ENCODE results near the gene ADSS1.
"Not testable (repeated sequence)": the region's sequence is repeated elsewhere in the genome, so short reads cannot be mapped to it uniquely, and the experiment has no call there.

ADSS1 gene

DNA sequence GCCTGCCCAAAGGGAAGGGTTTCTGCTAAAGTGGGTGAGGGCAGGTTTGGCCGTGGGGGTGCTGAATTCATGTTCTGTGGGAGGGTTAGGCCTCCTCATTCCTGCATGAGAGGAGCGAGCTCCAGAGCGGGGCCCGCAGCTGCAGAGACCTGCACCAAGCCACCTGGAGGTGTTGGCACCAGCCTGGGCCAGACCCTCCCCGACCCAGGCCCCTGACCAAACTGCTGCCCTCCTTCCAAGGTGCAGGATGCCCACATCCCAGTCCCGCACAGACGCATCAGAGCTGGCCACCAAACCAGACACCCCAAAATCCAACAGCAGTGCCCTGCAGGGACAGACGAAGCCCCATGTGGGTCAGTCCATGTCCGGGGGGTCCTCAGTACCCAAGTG is 10.6 kb downstream of the ADSS1 start:
- DNase-seq (ENCODE audit: low read depth) = no peak

DNA sequence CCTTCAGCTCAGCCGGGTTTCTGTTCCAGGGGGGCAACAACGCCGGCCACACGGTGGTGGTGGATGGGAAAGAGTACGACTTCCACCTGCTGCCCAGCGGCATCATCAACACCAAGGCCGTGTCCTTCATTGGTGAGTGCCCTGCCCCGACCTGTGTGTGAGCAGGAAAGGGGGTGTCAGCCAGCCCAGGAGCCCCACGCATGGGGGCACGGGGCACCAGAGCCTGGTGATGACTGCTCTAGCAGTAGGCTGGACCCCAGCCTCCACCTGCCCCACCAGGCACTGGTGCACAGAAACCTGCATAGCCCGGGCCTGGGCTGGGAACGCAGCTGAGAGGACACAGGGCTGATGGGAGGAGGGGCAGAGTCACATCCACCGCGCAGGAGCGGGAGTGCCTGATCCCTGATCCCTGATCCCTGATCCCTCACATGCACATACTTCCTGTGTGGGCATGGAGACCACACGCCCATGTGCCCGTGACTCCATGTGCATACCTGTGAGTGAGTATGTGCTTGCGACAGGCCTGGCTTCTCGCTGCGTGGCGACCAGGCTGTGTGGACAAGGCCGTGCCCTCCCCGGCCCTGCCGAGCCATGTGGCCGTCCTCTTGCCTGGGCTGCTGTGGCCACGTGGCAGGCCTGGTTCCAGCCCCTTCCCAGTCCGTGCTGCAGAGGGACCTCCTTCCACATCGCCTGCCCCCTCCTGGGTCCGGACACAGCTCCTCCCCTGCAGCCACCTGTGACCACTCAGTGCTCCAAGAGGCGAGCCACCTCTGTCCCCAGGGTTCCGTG is 11.2 kb downstream of the ADSS1 start:
- no peak for DNase-seq (ENCODE audit: low read depth)

DNA sequence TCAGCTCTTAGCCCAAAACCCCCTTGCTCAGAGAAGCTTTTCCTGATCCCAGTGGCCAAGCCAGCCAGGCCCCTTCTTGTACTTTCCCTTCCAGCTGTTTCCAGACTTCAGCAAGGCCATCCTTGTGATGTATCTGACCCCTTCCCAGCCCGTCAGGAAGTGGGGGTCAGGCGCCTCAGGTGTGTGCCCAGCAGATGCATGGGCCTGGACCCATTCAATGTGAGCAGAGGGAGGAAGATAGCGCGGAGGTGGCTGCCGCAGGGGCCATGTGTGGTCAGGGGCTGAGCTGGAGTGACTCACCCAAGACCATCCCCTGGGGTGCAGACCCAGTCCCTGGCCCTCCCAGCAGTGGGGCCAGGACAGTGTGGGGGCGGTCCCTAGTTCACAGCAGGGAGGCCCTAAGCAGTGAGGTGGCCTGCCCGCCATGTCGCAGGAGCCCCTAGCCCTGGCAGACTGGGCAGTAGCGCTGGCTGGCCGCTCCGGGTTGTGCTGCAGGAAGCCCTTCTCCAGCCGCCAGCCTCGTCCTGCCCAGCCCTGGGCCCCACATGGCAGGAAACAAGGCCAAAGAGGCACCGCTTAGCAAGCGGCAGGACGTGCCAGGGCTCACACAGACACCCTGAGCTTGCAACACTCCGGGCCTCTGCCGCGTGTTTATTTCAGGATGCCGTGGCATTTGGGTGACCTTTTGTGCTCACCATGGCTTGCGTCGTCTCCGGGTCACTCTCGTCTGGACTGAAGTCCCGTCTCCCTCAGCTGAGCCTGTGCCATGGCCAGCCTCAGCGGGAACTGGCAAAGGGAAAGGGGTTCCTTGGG is 12.0 kb downstream of the ADSS1 start:
- DNase-seq (ENCODE audit: low read depth) = peak; percentile 56

DNA sequence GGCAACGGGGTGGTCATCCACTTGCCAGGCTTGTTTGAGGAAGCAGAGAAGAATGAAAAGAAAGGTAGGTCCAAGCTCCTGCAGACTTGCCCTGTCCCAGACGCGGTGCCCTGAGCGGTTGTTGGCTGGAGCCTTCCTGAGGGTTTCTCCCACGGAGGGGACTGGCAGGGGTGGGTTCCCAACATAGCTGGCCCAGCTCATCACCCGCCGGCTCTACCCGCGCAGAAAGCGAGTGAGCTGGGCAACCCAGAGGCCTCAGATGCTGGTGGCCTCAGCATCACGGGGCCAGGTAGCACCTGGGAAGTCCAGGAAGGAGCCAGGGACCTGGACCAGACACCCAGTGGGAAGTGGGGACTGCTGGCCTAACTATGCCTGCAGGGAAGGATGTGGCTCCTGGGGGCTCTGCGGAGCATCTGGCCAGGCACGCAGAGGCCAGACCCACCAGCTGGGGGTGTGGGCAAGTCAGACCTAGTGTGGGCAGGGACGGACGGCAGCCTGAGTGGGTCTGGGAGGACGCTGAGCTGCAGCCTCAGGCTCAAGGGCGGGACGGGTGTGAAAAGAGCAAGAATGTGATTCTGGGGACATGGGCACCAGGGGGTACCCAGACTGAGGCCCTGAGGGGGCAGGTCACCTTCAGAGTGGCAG is 14.5 kb downstream of the ADSS1 start:
- DNase-seq (ENCODE audit: low read depth) = no peak

DNA sequence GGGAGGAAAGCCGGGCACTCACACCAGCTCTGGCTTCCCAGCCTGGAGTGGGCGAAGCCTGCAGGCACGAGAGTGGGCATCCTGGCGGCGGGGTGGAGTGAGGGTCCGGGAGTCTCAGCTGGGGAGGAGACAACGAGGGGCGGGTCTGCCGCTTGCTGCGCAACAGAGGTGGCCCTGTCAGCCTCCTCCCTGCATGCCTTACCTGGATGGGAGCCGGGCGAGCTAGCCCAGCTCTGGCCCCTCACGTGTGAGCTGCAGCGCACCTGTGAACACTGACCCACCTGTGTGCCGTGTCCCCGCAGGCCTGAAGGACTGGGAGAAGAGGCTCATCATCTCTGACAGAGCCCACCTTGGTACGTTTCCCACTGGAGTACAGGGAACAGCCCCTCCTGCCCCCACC is 15.0 kb downstream of the ADSS1 start:
- no peak for DNase-seq (ENCODE audit: low read depth)

DNA sequence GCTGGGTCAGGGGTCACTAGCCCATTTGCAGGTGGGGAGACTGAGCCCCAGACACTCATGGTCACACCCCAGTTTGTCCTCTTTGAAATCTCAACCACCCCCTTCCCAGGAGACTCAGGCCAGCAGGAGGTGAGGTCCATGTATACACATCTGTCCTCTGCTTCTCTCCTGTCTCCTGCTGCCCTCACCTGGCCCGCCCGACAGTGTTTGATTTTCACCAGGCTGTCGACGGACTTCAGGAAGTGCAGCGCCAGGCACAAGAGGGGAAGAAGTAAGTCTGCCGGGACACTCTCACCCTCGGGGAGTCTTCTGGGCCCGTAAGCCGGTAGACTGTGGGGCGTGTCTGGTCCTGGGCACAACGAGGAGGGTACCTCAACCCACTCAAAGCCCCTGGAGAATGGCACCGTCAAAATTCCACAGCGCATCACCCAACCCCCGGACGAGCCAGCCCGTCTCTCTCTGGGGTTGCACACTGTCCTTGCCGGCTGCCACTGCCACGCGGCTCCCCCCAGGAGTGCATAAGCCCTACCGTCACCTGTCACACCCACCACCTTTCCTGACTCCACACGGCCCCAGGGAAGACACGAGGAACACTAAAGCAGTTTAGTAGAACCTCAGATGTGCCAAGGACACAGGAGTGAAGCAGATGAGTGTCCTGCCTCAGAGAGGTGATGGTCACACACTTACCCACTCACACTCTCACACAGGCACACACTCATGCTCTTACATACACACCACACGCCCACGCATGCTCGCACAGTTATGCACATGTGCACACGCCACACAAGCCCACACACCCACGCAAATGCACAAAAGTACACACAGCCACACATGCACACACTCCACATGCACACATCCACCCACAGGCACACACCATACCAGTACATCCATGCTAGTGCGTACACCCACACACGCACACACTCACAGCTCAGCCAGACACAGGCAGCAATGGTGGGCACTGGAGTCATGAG is 15.8 kb downstream of the ADSS1 start:
- DNase-seq (ENCODE audit: low read depth) = no peak

DNA sequence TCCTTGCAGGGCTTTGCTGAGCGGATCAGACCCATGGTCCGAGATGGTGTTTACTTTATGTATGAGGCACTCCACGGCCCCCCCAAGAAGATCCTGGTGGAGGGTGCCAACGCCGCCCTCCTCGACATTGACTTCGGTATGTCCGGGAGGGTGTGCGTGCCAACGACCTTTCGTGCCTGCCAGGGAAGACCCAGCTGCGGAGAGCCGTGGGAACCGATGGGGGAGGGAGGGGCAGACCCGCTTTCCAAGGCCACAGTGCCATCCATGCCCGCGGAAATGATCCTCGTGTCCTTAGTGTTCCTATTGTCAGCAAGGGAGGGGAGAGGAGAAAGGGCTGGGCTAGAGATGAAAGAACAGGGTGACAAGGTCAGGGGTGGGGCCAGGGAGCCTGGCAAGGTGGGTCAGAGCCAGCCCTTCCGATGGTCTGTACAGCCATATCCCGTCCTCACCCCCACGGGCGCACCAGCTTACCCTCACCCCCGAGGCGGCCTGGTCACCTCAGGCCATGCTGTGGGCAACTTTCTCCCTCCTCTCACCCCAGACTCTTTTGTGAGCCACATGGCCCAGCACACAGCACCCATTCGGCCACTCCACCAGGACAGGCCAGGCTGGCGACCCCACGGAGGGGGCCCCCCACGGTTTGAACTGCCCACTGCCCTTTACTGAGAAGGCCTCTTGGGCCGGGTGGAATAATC is 17.2 kb downstream of the ADSS1 start:
- DNase-seq (ENCODE audit: low read depth) = no peak

DNA sequence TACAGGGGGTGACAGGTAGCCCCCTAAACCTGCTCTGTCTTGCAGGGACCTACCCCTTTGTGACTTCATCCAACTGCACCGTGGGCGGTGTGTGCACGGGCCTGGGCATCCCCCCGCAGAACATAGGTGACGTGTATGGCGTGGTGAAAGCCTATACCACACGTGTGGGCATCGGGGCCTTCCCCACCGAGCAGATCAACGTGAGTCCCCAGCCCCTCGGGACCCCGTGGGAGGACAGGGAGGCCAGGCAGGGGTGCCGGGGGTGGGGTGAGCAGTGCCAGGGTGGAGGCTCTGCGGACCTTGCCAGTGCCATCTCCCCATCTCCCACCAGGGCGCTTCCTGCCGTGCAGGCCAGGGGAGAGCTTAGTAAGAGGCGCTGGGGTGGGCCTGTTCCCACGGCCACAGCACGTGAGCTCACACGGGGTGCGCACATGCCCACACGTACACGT is 17.8 kb downstream of the ADSS1 start:
- no peak for DNase-seq (ENCODE audit: low read depth)

DNA sequence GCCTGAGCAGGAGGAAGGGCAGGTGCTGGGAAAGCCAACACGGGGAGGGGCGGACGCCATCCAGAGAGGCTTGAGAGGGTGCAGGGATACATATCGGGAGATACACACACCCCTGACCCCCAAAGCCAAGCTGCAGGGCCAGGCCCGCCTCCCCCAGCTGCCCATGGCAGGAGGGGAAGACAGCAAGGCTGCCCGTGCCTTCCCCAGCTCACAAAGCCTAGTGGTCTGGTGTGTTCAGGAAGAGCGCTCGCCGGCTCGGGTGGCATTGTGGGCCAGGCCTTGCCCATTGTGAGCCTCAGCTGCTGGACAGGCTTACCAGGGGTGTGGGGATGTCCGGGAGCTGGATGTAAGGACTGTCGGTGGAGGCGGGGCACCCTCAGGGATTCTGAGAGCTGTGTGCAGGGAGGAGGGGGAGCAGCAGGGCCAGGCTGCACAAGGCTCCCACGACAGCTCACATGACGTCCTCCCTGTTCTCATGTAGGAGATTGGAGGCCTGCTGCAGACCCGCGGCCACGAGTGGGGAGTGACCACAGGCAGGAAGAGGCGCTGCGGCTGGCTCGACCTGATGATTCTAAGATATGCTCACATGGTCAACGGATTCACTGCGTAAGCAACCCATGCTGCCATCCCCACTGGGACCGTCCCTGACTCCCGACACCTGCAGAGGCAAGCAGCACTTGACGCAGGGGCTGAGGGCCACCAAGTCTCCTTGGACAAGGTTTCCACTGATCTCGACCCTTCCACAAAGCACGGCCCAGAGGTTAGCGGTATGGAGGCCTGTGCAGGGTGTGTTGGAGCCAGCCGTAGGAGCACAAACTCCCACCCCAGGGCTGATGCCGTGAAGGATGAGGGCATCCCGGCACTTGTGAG is 18.8 kb downstream of the ADSS1 start:
- DNase-seq (ENCODE audit: low read depth) = no peak

DNA sequence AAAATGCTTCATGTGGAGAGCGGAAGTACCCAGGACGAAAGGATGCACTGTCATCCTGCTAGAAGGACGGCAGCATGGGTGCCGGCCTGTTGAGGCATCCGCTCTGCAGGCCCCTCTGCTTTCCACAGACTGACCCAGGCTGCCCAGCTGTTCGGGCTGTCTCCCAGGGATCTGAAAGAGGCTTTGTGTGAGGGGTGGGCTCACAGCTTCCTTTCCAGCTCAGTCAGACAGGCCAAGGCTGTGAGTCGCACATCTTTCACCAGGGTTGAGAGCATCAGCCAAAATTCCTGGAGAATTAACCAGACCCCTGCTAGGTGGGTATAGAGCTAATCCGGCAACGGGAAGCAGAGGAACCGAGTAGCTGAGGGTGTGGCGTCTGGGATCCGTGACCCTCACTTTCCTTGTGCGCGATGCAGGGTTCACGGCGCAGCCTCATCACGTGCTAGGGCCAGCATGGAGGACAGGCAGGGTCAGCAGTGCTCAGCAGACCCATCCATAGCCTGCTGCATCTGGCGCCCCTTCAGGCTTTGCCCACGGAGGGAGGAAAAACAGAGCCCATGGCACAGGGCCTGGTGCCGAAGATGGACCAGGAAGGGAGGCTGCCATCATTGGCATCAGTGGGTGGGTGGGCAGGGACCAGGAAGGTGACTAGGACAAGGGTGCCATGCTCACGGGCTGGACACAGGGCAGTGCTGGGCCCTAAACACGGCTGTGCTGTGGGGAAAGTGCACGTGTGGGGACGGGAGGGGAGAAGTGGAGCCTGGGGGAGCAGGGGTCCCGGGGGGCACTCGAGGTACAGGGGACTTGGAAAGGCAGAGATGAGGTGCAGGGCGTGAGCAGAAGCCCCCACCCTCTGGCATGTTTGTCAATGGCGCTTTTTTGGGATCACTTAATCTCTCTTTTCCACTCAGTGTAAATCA is 19.7 kb downstream of the ADSS1 start:
- DNase-seq (ENCODE audit: low read depth) = no peak

DNA sequence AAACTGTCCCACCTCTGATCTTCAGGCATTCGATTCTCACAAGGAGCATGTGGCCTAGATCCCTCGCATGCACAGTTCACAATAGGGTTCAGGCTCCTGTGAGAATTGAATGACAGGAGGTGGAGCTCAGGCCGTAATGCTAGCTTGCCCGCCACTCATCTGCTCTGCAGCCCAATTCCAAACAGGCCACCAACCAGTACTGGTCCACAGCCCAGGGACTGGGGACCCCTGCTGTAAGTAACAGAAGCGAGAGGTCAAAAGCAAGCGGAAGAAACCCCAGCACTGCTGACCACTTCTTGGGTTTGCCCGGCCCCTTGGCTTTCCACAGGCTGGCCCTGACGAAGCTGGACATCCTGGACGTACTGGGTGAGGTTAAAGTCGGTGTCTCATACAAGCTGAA is 20.5 kb downstream of the ADSS1 start:
- no peak for DNase-seq (ENCODE audit: low read depth)

DNA sequence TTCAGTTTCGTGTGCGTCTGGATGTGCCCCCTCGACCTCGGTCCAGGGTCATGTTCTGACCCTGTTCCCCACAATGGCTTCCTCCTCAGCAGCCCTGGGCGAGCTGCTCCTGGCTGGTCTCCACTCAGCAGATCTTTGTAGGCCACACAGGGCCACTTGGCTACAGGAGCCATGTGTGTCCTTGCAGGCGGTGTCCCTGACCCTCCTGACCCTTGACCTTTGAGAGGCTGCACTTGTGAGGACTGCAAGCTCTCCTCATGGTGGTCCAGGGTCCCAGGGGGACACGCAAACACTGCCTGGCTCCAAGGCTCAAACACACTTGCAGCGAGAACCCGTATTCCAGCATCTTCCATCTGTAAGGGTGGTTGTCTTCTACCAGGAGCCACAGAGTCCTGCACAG is 21.4 kb downstream of the ADSS1 start:
- DNase-seq (ENCODE audit: low read depth) = no peak

DNA sequence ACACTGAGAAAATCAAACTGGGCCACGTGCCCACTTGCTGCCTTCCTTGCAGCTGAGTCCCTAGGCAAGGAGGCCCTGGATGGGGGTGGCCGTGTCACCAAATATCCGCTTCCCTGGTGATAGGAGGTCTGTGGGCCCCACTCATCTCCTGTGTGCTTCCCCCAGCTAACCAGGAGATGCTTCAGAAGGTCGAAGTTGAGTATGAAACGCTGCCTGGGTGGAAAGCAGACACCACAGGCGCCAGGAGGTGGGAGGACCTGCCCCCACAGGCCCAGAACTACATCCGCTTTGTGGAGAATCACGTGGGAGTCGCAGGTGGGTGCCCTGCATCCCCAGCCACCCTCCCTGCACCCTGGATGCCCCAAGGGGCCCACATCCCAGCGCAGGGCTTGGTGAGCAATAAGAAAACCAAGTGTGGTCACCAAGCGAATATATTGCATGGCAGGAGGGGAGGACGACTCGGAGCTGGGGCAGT is 22.1 kb downstream of the ADSS1 start:
- no peak for DNase-seq (ENCODE audit: low read depth)

DNA sequence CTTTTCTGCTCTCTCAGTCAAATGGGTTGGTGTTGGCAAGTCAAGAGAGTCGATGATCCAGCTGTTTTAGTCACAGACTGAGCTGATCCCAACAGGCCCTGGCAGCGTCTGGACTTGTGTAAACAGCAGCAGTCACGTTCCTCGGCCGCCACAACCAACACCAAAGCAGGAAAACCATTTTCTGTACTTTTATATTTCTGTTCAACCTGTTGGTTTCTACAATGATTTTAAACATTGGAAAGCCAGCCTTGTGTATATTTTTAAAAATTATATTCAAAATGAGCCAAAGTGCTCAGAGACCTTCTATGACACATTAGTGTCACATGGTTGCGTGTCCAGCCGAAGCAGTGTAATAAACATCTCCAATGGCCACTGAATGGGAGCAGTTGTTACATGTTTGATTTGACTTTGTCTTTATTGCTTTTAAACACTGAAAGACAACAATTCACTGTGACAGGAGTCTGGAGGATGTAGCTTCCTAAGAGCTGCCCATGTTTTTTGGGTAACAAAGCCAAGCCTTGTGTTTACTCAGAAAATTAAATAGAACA is 23.0 kb downstream of the ADSS1 start:
- DNase-seq (ENCODE audit: low read depth) = no peak

DNA sequence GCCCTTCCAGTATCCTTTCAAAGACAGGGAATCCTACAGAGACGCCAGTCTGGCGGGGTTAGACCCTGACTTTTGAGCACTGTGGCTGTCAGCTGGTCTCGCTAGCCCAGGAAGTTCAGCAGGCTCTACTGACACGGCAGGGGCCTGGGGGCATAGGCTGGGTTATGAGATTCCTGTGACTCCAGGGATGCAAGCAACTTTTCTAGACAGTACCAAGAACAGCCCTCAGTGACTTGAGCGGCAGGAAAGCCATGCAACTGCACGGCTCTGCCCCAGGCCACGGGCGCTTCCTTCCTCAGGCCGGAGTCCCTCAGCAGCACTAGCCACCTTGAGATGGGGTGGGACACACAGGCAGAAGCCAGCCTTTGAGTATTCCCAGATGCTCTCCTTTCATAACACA is 23.8 kb downstream of the ADSS1 start:
- DNase-seq (ENCODE audit: low read depth) = no peak

DNA sequence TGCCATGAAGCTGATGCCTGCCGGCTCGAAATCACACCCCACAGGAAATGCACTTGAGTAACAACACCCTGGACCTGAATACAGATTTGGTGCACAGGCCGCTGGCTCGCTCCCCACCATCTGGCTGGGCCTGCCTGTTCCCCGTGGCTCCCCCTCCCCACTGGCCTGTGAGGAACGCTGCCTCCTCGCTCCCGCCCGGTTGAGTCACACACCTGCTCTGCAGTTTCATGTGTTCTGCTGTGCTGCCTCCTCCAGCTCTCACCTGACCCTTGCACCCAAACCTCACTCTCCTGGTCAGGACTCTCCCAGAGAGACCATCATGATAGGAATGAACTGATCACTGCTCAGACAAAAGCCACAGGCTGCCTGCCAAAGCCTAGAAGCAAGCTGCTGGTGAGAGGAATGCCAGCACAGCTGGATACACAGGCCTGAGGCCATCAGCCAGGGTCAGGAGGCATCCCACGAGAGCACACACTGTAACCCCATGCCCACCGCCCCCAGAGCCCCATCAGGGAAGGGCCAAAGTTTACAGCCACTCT is 25.2 kb downstream of the ADSS1 start:
- DNase-seq (ENCODE audit: low read depth) = peak; percentile 40

DNA sequence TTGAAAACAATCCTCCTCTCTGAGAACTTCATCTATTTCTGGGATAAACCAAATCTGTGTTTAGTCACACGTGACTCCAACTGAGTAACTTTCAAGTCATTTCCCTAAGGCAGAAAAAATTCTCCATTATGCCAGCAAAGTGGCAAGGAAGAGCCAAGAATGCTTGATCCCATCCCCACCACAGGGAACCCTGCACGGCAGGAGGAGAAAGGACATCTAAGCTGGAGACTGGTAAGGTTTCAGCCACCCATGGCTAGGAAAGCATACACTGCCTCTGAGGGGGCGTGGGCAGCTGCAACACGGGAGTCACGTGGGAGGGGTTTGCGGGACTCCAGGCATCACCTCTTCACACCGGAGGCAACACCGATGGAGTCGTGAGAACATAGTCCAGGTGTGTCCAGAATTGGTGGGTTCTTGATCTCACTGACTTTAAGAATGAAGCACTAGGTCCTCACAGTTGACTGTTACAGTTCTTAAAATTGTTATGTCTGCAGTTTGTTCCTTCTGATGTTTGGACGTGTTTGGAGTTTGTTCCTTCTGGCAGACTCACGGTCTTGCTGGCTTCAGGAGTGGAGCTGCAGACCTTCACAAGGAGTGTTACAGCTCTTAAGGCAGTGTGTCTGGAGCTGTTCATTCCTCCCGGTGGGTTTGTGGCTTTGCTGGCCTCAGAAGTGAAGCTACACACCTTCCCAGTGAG is 26.2 kb downstream of the ADSS1 start:
- no peak for DNase-seq (ENCODE audit: low read depth)

DNA sequence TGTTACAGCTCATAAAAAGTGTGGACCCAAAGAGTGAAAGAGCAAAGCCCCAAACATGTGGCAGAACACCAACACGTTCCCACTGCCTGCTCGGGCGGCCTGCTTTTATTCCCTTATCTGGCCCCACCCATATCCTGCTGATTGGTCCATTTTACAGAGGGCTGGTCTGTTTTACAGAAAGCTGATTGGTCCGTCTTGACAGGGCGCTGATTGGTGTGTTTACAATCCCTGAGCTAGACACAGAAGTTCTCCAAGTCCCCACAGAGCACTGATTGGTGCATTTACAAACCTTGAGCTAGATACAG is 26.7 kb downstream of the ADSS1 start:
- DNase-seq (ENCODE audit: low read depth) = not testable (repeated sequence)
